ENCODE measurements around the gene RIMBP2. TPM values are rescaled to one million over a fixed set of nuclear protein-coding genes. Genes with fewer than 3 reads are reported as not detected.

The RIMBP2 gene
- total and polyA plus RNA-seq, 9 of the 15 experiments (the other 6 are each of a cell fraction or from before 2014, with no cell fraction given) = not detected

DNA sequence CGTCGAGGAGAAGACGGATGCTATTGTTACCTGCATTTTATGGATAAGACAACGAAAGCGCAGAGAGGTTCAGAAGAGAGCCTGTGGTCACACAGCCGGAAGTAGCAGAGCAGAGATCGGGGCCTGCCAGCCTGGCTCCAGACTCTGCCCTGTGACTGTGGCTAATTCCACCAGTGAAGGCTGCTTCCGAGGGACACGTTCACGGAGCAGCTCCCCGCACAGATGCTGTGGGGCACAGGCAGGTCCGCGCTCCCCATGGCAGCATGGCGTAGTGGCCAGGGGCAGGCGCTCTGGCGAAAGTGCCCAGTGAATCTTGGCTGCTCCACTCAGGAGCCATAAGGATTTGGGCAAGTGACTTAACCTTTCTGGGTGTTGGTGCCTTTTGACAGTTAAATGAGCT, 9.8 kb downstream of the RIMBP2 start (continued):
- TF ChIP-seq, protein P1, sequence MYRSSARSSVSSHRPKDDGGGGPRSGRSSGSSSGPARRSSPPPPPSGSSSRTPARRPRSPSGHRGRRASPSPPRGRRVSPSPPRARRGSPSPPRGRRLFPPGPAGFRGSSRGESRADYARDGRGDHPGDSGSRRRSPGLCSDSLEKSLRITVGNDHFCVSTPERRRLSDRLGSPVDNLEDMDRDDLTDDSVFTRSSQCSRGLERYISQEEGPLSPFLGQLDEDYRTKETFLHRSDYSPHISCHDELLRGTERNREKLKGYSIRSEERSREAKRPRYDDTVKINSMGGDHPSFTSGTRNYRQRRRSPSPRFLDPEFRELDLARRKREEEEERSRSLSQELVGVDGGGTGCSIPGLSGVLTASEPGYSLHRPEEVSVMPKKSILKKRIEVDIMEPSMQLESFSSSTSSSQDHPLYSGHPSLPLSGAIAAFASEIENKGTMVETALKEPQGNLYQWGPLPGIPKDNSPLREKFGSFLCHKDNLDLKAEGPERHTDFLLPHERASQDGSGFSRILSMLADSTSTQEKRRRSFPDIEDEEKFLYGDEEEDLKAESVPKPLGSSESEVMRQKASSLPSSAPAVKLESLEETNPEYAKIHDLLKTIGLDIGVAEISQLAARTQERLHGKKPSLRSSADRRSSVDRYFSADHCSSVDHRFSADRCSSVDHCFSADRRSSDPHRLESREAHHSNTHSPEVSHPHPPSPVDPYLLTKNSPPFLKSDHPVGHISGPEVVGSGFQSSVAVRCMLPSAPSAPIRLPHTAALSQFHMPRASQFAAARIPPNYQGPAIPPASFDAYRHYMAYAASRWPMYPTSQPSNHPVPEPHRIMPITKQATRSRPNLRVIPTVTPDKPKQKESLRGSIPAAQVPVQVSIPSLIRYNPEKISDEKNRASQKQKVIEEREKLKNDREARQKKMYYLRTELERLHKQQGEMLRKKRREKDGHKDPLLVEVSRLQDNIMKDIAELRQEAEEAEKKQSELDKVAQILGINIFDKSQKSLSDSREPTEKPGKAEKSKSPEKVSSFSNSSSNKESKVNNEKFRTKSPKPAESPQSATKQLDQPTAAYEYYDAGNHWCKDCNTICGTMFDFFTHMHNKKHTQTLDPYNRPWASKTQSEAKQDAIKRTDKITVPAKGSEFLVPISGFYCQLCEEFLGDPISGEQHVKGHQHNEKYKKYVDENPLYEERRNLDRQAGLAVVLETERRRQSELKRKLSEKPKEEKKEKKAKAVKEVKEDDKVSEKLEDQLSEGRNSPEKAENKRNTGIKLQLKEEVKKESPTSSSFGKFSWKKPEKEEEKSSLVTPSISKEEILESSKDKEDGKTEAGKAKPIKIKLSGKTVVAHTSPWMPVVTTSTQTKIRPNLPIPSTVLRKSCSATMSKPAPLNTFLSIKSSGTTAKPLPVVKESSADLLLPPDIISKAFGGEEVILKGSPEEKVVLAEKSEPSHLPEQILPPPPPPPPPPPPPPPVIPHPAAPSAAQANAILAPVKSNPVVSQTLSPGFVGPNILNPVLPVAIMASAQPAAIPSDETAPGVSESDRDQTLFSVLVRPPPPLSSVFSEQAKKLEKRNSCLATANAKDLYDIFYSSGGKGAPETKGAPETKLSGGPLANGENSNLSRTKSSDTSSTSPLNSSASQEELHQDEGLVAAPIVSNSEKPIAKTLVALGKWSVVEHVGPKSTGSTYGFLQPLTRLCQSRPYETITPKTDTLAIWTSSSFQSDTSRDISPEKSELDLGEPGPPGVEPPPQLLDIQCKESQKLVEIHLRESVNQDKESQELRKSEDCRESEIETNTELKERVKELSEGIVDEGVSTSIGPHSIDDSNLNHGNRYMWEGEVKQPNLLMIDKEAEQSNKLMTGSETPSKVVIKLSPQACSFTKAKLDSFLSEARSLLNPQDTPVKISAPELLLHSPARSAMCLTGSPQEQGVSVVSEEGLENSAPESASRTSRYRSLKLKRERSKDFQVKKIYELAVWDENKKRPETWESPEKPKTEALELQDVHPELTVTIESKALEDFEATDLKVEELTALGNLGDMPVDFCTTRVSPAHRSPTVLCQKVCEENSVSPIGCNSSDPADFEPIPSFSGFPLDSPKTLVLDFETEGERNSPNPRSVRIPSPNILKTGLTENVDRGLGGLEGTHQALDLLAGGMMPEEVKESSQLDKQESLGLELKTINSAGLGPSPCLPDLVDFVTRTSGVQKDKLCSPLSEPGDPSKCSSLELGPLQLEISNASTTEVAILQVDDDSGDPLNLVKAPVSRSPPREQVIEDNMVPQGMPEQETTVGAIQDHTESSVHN (IDR thresholded peaks at IDR 0.05; ENCODE audit: borderline replicate concordance in 1 of 2, low read depth in 1 of 2) = no peak
- TF ChIP-seq, protein P2, sequence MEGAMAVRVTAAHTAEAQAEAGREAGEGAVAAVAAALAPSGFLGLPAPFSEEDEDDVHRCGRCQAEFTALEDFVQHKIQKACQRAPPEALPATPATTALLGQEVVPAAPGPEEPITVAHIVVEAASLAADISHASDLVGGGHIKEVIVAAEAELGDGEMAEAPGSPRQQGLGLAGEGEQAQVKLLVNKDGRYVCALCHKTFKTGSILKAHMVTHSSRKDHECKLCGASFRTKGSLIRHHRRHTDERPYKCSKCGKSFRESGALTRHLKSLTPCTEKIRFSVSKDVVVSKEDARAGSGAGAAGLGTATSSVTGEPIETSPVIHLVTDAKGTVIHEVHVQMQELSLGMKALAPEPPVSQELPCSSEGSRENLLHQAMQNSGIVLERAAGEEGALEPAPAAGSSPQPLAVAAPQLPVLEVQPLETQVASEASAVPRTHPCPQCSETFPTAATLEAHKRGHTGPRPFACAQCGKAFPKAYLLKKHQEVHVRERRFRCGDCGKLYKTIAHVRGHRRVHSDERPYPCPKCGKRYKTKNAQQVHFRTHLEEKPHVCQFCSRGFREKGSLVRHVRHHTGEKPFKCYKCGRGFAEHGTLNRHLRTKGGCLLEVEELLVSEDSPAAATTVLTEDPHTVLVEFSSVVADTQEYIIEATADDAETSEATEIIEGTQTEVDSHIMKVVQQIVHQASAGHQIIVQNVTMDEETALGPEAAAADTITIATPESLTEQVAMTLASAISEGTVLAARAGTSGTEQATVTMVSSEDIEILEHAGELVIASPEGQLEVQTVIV (CRISPR knock-in tag; IDR thresholded peaks at IDR 0.05; ENCODE audit: borderline replicate concordance) = no peak
- no peak for TF ChIP-seq TRIM28 (IDR thresholded peaks at IDR 0.05)
- no peak for TF ChIP-seq POLR2B (IDR thresholded peaks at IDR 0.05; ENCODE audit: low read depth, partially characterized antibody)
- no peak for TF ChIP-seq RBBP5 (IDR thresholded peaks at IDR 0.05; ENCODE audit: borderline replicate concordance, insufficient read depth, low read length, poor library complexity, severe bottlenecking)

All from K562 (cell line).